Neural cell (in vitro differentiated cells): ENCODE results near the gene C19orf53.

Source experiments
- CTCF ChIP-seq: fragments of 450-650 bp; IDR thresholded peaks from 2 replicates; pipeline ENCODE4 v1.5.1; 2014; ENCODE audit warnings: antibody characterized with exemption, mild to moderate bottlenecking, moderate library complexity; ENCODE audit not compliant: poor library complexity, severe bottlenecking
- EP300 ChIP-seq: fragments of 450-650 bp; conservative IDR thresholded peaks from 2 replicates; pipeline ENCODE4 v1.6.1; 2014; ENCODE audit warnings: antibody characterized with exemption, mild to moderate bottlenecking, moderate library complexity; ENCODE audit not compliant: poor library complexity, severe bottlenecking
- EZH2 ChIP-seq: fragments of 200-600, 300-800 bp; shearing (Covaris generic), sonication (generic); IDR thresholded peaks from 2 replicates; pipeline ENCODE4 v1.6.1; 2014; ENCODE audit warnings: antibody characterized with exemption, low read length, borderline replicate concordance, mild to moderate bottlenecking; ENCODE audit not compliant: insufficient read depth, poor library complexity, severe bottlenecking
- POLR2AphosphoS5 ChIP-seq: IDR thresholded peaks from 2 replicates; pipeline ENCODE4 v1.6.1; 2012
- RAD21 ChIP-seq: fragments of 450-650 bp; conservative IDR thresholded peaks from 2 replicates; pipeline ENCODE4 v1.6.1; 2014; ENCODE audit warnings: antibody characterized with exemption, mild to moderate bottlenecking, moderate library complexity

GRCh38 chr19:13817615-13818371, 43.5 kb downstream of the C19orf53 start:
- TF ChIP-seq CTCF (no peak), EZH2 (no peak), POLR2AphosphoS5 (no peak), RAD21 (no peak), EP300 (no peak)
